DMS79 (cell line): ENCODE measurements around the gene SMC5.
"Not testable (repeated sequence)": the region's sequence is repeated elsewhere in the genome, so short reads cannot be mapped to it uniquely, and the experiment has no call there.

Source experiments
- DNase-seq: peaks from one replicate; lab custom pipeline; 2025; lab: John Stamatoyannopoulos, UW

The SMC5 gene

DNA sequence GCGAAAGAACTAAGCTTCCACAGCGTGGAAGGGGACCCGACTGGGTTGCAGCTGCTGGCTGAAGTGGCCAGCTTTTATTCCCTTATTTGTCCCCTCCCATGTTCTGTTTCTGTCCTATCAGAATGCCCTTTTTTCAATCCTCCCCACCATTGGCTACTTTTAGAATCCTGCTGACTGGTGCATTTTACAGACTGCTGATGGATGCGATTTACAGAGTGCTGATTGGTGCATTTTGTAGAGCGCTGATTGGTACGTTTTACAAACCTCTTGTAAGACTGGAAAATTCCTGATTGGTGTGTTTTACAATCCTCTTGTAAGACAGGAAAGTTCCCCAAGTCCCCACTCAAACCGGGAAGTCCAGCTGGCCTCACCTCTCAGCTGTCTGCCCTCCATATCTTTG is 105.0 kb downstream of the SMC5 start:
- DNase-seq: no peak

- no peak for DNase-seq
Observed at GRCh38 chr9:70367305-70367930, 108.6 kb downstream of the SMC5 start.

GRCh38 chr9:70374962-70375618 is 116.3 kb downstream of the SMC5 start:
- peak; percentile 35 for DNase-seq

- DNase-seq: no peak
Observed at GRCh38 chr9:70382046-70382708, 123.4 kb downstream of the SMC5 start.

DNA sequence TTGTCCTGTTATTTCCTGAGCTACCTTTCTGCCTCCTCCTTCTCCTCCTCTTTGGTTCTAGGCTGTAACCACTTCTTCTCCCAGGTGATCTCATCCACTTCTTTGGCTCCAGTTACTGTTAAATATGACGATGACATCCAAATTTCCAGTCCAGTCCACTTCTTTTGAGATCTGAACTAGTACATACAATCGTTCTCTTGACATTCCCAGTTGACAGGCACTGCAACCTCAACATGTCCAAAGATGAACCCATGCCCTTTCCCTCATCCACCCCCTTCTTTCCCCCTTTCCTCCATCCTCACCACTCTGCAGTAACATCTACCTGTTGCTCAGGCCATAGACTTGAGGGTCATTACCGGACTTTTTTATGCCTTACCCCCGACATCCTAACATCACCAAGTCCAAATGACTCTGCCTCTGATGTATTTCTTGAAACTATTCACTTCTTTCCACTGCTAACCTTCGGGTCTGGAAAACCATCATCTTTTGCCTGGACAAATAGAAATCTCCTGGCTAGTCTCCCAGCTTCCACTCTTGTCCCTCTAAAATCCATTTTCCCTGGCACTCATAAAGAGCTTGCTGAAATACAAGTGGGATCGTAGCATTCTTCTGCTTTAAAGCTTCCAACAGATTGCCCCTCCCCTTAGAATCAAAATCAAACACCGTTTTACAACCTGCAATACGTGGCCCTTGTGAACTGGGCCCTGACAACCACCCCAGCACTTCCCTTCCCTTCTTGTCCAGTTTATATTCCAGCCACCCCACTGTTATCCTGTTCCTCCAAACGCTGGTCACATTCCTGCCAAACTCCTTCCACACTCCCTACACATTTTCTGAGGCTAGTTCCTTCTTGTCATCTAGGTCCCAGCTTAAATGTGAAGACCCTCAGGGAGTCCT is 124.2 kb downstream of the SMC5 start:
- DNase-seq: peak; percentile 19

DNA sequence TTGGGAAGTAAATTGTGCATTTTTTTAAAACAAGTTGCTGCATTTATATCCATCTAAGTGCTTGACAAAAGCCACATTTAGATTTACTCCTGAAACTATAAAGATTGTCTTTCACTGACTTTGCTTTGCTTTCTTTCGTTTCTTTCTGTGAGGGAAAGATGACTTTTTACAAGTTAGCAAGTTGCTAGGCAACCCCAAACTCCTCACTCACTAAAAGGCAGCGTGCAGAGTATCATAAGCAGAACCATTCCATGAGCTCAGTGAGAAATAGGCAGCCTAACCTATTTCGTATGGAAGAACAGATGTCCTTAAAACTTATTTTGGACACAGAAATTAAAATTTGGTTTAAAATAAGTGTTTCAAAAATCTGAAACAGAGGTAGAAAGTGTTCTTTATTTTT is 126.6 kb downstream of the SMC5 start:
- no peak for DNase-seq

DNA sequence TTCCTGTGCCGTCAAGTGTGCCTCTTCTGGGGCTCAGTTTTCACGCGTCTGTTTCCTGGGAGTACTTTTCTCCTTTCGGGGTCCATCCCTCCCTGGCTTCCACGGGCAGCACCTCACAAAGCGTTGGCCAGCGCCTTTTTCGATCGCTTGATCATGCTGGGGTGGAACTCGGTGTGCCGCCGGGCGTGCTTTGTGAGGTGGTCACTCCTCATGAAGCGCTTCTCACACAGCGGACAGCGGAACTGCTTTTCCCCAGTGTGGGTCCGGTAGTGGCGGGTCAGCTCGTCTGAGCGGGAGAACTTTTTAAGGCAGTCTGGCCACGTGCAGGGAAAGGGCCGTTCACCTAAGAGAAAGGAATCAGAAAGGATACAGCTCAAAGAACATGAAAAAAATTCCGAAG is 128.9 kb downstream of the SMC5 start:
- DNase-seq: no peak

GRCh38 chr9:70389188-70389587 is 130.4 kb downstream of the SMC5 start:
- DNase-seq: no peak

DNA sequence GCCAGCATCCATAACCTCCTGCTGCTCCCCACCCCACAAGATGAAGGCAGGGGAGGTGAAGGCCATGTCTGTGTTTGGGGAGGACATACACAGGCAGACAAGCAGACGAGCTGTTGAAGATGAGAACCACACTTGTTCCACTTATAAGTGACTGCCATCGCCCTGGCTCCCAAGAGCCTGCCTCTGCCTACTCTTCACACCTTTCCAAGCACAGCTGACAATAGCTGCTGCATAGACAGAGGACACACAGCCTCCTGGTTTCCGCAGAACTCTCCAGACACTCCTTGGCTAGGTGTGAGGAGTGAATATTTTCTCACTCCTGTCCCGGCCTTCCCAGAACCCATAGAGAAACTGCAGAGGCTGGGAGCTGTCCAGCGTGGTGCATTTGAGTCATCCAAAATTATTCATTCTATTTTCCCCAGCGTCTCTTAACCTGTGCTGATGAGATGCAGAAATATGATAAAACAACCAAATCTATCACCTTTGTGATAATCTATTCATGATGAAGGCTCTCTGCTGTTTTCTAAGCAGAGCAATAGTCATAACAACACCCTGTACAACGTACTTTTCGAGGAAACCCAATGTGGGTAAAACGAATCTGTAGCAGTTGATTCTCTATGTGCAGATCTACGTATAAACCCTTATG is 131.0 kb downstream of the SMC5 start:
- no peak for DNase-seq

- no peak for DNase-seq
Observed at GRCh38 chr9:70390933-70391341, 132.2 kb downstream of the SMC5 start.

DNA sequence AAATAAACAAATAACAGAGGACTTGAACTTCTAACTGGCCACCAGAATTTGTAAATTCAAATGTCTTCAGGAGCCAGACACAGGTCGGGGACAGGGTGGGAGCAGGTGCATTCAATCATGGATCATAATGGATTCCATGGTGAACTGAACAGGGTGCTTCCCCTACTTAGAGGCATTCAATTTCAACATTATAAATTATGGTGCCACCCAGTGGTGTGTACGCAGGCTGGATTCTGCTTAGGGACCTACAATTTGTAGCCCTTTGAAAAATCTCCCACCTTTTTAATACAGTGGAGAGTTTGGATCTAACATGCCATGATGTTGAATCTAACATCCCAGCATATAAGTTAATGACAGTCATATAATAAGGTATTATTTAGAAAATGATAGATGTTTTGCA is 133.4 kb downstream of the SMC5 start:
- DNase-seq: no peak

DNA sequence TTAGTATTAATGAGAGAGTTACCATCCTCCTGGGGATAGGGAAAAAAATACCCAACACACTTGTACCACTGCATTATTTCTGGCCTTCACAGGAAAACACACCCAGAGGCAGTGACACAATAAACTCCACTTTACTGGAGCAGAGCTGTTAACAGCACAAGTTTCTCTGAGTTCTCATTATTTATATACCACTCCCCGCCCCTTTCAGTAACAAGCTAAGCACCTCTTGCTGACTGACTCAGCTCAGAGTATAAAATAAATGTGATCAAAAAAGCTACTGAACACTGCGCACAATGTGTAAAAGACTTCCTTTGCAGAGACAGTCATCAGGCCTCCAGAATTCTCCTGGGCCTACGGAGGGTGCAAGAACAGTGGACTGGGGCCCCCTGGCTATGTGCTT is 134.1 kb downstream of the SMC5 start:
- no peak for DNase-seq

- DNase-seq: no peak
Observed at GRCh38 chr9:70395652-70396051, 136.9 kb downstream of the SMC5 start.

- no peak for DNase-seq
Observed at GRCh38 chr9:70398145-70398556, 139.4 kb downstream of the SMC5 start.

GRCh38 chr9:70399141-70399540 is 140.4 kb downstream of the SMC5 start:
- DNase-seq: no peak

GRCh38 chr9:70400107-70400892 is 141.5 kb downstream of the SMC5 start:
- no peak for DNase-seq

DNA sequence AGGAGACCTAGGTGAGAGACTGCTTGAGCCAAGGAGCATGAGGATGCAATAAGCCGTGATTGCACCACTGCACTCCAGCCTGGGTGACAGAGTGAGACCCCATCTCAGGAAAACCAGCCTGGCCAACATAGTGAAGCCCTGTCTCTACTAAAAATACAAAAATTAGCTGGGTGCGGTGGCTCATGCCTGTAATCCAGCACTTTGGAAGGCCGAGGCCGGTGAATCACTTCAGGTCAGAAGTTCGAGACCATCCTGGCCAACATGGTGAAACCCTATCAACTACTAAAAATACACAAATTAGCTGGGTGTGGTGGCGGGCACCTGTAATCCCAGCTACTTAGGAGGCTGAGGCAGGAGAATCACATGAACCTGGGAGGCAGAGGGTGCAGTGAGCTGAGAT is 142.5 kb downstream of the SMC5 start:
- not testable (repeated sequence) for DNase-seq

GRCh38 chr9:70402213-70402612 is 143.4 kb downstream of the SMC5 start:
- no peak for DNase-seq

GRCh38 chr9:70403166-70403565 is 144.4 kb downstream of the SMC5 start:
- no peak for DNase-seq

GRCh38 chr9:70403618-70404025 is 144.8 kb downstream of the SMC5 start:
- DNase-seq: no peak

DNA sequence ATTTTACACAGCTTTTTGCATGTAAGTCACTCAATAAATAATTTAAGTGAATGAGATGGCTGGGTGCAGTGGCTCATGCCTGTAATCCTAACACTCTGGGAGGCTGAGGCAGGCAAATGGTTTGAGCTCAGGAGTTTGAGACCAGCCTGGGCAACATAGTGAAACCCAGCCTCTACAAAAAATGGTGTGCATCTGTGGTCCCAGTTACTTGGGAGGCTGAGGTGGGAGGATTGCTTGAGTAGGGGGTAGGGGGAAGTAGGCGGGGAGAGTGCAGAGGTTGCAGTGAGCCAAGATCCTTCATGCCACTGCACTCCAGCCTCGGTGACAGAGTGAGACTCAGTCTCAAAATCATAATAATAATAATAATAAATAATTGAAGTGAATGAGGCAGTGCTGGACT is 145.5 kb downstream of the SMC5 start:
- no peak for DNase-seq
